Esophagus squamous epithelium (tissue), 5 donors: ENCODE measurements around the gene SETD2. TPM values are rescaled to one million over a fixed set of nuclear protein-coding genes. Genes with fewer than 3 reads are reported as not detected.

Experiments used
- DNase-seq: peaks from one replicate; lab custom pipeline; 2025; lab: John Stamatoyannopoulos, UW
- H3K27ac ChIP-seq, 4 donors: fragments of 200-600 bp; sonication (generic); one replicate each; pipeline ENCODE4 v1.5.1; 2016 to 2019; ENCODE audit warnings: mild to moderate bottlenecking in 1 of 4
- H3K27me3 ChIP-seq, 4 donors: fragments of 200-600 bp; sonication (generic); 1 replicate in 3 of 4; 2 replicates in 1 of 4; pipeline versions ENCODE4 v1.5.1 to v1.6.0; 2017 to 2021; ENCODE audit warnings: antibody characterized with exemption in 1 of 4
- H3K36me3 ChIP-seq, 3 donors: fragments of 200-600 bp; sonication (generic); one replicate each; pipeline ENCODE4 v1.5.1; 2016 to 2019
- H3K4me1 ChIP-seq, 3 donors: fragments of 200-600 bp; sonication (generic); one replicate each; pipeline ENCODE4 v1.5.1; 2017 to 2019
- H3K4me3 ChIP-seq, 4 donors: fragments of 200-600 bp; sonication (generic); 1 replicate in 3 of 4; 2 replicates in 1 of 4; pipeline ENCODE4 v1.5.1; 2016 to 2019; ENCODE audit warnings: mild to moderate bottlenecking in 2 of 4, moderate library complexity in 1 of 4
- H3K9me3 ChIP-seq, 3 donors: fragments of 200-600 bp; sonication (generic); one replicate each; pipeline ENCODE4 v1.5.1; 2016 to 2019
- POLR2A ChIP-seq, 4 donors: fragments of 450-650 bp; IDR thresholded peaks; one replicate each; pipeline ENCODE4 v1.6.1; 2017; ENCODE audit warnings: antibody characterized with exemption in 4 of 4, mild to moderate bottlenecking in 4 of 4, moderate library complexity in 3 of 4
- WGBS, 2 donors: methylation state at CpG; one replicate each; pipeline ENCODE4 v1.1.5; 2018; 5-methylcytosine and 5-hydroxymethylcytosine counted together
- intact Hi-C: fragments of 100-400 bp; cut with DNase I; formaldehyde crosslinking; loops from one replicate; pipeline ENCODE4 v1.15.0; 2022
- small RNA-seq, 4 donors: library from RNA; depleted of rRNA; stranded (forward); fragments of <200 nt; gene quantifications; one replicate each; pipeline ENCODE3, GENCODE V24; 2016
- total RNA-seq, 4 donors: library from RNA; depleted of rRNA; stranded (reverse); fragments of >200 nt; gene quantifications; one replicate each; pipeline ENCODE4 v1.1.0, GENCODE V29; 2016
- TF ChIP-seq, protein P1 (sequence below), 6 experiments: fragments of 450-650 bp in 4 of 6; fragments of 200-600 bp in 2 of 6; sonication (generic) in 2 of 6; IDR thresholded peaks; one replicate each; pipeline ENCODE4 v1.5.1; 2016 to 2019; ENCODE audit warnings: antibody characterized with exemption in 6 of 6, mild to moderate bottlenecking in 4 of 6, moderate library complexity in 4 of 6
- donor health status: DM: yes; HTN: yes; CAD: no.

Gene SETD2
- total RNA-seq, 4 donors from 2014 or later = 24.3 to 59.5 (median 30.1) TPM

DNA sequence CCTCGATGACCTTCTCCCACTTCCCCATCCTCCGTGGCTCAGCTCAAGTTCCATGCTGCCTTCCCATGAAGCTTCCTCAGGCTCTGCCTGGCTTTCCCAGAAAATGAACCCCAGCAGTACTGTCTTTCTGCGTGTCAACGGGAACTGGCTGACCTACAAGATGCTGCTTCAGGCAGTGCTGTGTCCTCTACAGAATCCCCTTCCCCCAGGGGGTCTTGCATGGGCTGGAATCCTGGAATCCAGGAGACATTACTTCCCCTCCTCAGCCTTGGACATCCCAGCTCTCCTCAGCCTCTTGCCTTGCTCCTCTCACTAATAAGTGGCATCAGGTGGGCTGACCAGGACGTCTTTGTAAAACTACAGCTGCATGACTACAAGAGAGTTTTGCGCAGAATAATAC is 192.8 kb downstream of the SETD2 start:
- intact Hi-C loops = no loop called here
- no peak overlapping the region for H3K4me3 ChIP-seq
- peak overlapping the region; percentile 16 to 58 (median 40) for H3K27ac ChIP-seq
- 60 to 78% methylated on average over 5 to 6 of the region's 6 CpGs for WGBS, 2 donors
- peaks cover 0 to 37% (median 0%) of the 10 kb centered on the region in 3 donors for H3K36me3 ChIP-seq
- no peaks in the 10 kb centered on the region for H3K9me3 ChIP-seq
- no peaks in the 10 kb centered on the region for H3K27me3 ChIP-seq
- no peak for DNase-seq
- H3K4me1 ChIP-seq = peaks cover 44 to 98% (median 57%) of the 10 kb centered on the region in 3 donors
- TF ChIP-seq, protein P1, sequence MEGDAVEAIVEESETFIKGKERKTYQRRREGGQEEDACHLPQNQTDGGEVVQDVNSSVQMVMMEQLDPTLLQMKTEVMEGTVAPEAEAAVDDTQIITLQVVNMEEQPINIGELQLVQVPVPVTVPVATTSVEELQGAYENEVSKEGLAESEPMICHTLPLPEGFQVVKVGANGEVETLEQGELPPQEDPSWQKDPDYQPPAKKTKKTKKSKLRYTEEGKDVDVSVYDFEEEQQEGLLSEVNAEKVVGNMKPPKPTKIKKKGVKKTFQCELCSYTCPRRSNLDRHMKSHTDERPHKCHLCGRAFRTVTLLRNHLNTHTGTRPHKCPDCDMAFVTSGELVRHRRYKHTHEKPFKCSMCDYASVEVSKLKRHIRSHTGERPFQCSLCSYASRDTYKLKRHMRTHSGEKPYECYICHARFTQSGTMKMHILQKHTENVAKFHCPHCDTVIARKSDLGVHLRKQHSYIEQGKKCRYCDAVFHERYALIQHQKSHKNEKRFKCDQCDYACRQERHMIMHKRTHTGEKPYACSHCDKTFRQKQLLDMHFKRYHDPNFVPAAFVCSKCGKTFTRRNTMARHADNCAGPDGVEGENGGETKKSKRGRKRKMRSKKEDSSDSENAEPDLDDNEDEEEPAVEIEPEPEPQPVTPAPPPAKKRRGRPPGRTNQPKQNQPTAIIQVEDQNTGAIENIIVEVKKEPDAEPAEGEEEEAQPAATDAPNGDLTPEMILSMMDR (IDR thresholded peaks at IDR 0.05) = no peak
- no peak for TF ChIP-seq POLR2A (IDR thresholded peaks at IDR 0.05)

DNA sequence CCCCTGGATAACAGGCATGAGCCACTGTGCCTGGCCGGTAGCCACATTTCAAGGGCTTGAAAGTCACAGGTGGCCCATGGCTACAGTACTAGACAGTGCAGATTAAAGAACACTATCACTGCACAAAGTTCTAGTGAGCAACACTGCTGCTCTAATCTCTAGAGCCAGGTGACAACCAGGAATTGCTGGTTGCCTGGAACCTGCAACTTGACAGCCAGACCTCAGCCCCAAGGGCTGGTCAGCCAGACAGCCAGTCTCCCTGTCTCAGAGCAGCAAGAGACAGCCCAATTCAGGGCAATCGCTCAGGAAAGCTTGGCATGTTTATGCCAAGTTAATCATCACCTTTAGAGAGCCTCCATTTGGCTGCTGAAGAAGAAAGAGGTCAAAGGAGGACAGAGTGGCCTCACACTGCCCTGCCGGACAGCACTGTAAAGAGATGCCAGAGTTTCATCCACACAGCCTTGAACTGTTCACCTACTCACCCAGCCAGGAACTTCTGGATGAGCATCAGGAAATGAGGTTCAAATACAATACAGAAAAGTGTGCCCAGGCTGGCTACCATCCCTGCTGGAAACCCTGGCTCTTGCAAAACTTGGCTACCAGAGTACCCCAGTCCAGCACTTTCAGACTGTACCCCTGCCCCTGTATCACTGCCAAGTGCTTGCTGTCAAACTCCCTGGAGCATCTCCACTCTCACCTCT is 193.4 kb downstream of the SETD2 start:
- Histone ChIP-seq H3K36me3 (peaks cover 0 to 41% (median 0%) of the 10 kb centered on the region in 3 donors), H3K4me1 (peaks cover 50 to 100% (median 56%) of the 10 kb centered on the region in 3 donors), H3K4me3 (no peak overlapping the region), H3K27me3 (no peaks in the 10 kb centered on the region), H3K27ac (peak overlapping the region; percentile 16 to 58 (median 40)), H3K9me3 (no peaks in the 10 kb centered on the region)
- TF ChIP-seq, protein P1 (IDR thresholded peaks at IDR 0.05) = no peak
- no peak for TF ChIP-seq POLR2A (IDR thresholded peaks at IDR 0.05)
- WGBS, 2 donors = 13 to 34% methylated on average over 2 to 3 of the region's 3 CpGs
- intact Hi-C loops = no loop called here
- DNase-seq = no peak

DNA sequence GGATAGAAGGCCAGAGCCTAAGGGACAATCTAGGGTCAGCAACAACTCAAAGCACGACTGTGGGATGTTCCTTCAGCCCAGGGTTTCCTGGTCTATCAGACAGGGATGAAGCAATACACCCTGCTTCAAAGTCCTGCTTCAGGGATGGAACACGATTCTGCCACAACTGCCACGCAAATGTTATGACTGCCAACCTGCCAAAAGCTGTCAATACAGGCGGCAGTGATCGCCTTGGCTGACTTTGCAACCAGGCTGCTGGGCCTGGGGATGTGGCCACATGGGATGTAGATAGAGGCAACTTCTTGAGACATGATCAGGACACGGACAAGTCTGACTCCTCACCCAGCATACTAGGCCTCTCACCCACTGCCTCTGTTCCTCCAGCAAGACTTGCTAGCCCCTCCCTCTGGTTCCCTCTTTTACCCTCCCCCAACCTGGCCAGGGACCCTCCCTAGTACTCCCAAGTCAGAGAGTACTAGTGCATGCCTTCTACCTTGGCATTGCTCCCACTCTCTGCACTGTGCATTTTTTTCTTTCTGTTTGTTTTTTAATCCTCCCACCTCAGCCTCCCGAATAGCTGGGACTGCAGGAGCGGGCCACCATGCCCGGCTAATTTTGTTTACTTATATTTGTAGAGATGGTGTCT is 195.0 kb downstream of the SETD2 start:
- no peaks in the 10 kb centered on the region for H3K27me3 ChIP-seq
- H3K9me3 ChIP-seq = no peaks in the 10 kb centered on the region
- TF ChIP-seq, protein P1 (IDR thresholded peaks at IDR 0.05) = no peak
- TF ChIP-seq POLR2A (IDR thresholded peaks at IDR 0.05) = no peak
- peaks cover 49 to 93% (median 59%) of the 10 kb centered on the region in 3 donors for H3K4me1 ChIP-seq
- H3K27ac ChIP-seq = peak overlapping the region in 1 of 4 donors; percentile 14
- H3K36me3 ChIP-seq = peaks cover 0 to 49% (median 0%) of the 10 kb centered on the region in 3 donors
- intact Hi-C loops = no loop called here
- WGBS, 2 donors = 54 to 64% methylated on average over 6 to 7 of the region's 9 CpGs
- H3K4me3 ChIP-seq = no peak overlapping the region
- DNase-seq = no peak

DNA sequence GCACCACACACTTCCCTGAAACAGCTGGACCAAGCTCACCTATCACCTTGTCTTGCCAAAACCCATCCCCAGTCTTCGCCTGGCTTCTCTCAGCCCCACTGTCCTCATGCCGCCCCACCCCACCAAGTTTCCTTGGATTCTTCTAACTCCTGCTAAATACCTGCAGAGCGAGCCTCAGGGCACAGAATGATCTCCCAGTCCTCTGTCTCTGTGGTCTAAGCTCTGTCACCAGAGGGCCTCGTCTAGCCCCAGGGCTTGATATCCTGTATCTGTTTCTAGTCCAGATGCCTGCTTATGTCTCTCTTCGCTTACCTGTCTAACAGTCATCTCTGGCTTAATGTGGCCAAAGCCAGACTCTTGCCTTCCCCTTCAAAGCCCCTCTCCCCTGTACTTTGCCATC is 197.1 kb downstream of the SETD2 start:
- Histone ChIP-seq H3K36me3 (peaks cover 0 to 57% (median 0%) of the 10 kb centered on the region in 3 donors), H3K4me3 (no peak overlapping the region), H3K9me3 (no peaks in the 10 kb centered on the region), H3K4me1 (peaks cover 48 to 76% (median 59%) of the 10 kb centered on the region in 3 donors), H3K27me3 (no peaks in the 10 kb centered on the region), H3K27ac (peak overlapping the region; percentile 14 to 80 (median 63))
- WGBS, 2 donors = 72 to 82% methylated on average over 5 of the region's 5 CpGs
- intact Hi-C loops = no loop called here
- TF ChIP-seq POLR2A (IDR thresholded peaks at IDR 0.05) = no peak
- TF ChIP-seq, protein P1 (IDR thresholded peaks at IDR 0.05) = no peak
- no peak for DNase-seq

Small RNA genes lying within 50 kb of the gene (small RNA-seq; reads per million reads assigned to genes)
- 0 reads per million in 4 donors for gene MRPL57P3

Other genes starting within 250 kb of the SETD2 start
- gene CCDC12, start 187.4 kb downstream of the SETD2 start, total RNA-seq = 10 to 100 TPM; 55.5 to 87.5 (median 67.5) TPM
- gene NBEAL2, start 184.4 kb downstream of the SETD2 start, total RNA-seq = 100 to 1,000 TPM; 128 to 297 (median 185) TPM
- gene KIF9, start 118.7 kb upstream of the SETD2 start, total RNA-seq = 1 to 10 TPM; 1.1 to 9.2 (median 7.5) TPM
- gene KLHL18, start 118.8 kb upstream of the SETD2 start, total RNA-seq = 10 to 100 TPM; 12.4 to 19.5 (median 17.0) TPM
- gene PTPN23, start 216.9 kb upstream of the SETD2 start, total RNA-seq = 100 to 1,000 TPM in 1 of 4 donors, 10 to 100 TPM in 3; 10.5 to 134 (median 24.4) TPM